ENCODE measurements around the gene CCDC88B.

CCDC88B gene

DNA sequence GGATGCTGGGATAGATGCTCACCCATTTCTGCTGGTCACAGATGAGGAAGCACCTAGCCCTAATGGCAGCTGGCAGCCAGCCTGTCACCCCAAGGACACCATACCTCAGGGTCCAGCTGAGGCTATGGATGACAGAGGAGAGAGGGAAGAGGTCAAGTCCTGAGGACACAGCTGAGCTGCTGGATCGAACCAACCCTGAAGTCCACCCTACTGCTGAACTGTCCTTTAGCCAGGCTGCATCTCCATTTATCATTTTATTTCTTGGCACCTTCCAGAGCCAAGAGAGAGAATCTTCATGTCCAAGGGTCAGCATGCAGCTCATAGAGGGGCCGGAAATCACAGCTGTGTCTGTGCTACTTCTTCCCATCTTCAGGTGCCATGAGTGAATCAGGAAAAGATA lies 49.8 kb downstream of the CCDC88B start:
- no peak for DNase-seq (ENCODE audit: low read depth, low spot score)
- no peak overlapping the region for H3K4me3 ChIP-seq (ENCODE audit: low read length)

DNA sequence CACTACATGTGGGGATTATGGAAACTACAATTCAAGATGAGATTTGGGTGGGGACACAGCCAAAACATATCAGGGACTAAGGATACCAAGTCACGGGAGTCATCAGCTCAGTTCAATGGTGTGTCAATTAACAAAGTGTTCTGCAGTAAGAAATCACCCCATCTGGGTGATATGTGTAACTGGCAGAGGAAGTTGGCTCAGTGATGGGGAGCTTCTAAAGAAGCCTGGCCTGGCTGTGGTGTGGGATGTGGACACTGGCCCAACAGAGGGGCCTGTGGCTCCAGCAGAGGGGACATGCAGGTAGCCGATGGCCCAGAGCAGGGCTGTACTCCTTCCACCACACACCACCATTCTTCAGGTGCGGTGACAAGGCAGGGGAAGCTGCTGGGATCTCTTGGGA lies 50.6 kb downstream of the CCDC88B start:
- no peak for DNase-seq (ENCODE audit: low read depth, low spot score)

DNA sequence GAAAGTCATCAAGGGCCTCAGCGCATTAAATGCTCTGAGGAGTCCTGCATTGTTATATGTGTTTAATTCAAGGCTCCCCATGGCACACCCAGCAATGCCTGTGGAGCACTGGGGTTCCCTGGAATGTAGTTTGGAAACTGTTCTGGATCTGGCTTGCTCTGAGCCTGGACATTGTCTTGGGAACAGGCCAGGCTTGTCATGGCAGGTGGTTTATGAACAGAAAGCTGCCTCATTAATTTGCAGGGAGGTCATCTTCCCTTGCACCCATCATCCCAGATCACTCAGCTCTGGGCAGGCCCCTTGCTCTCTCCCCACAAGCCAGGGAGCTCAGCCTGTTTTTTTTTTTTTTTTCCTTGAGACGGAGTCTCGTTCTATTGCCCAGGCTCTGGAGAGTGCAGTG lies 51.8 kb downstream of the CCDC88B start:
- H3K4me3 ChIP-seq (ENCODE audit: low read length) = no peak overlapping the region
- no peak for DNase-seq (ENCODE audit: low read depth, low spot score)

More for the DNA sequence above, 50.6 kb downstream of the CCDC88B start:
- H3K4me3 ChIP-seq (ENCODE audit: low read length) = no peak overlapping the region

DNA sequence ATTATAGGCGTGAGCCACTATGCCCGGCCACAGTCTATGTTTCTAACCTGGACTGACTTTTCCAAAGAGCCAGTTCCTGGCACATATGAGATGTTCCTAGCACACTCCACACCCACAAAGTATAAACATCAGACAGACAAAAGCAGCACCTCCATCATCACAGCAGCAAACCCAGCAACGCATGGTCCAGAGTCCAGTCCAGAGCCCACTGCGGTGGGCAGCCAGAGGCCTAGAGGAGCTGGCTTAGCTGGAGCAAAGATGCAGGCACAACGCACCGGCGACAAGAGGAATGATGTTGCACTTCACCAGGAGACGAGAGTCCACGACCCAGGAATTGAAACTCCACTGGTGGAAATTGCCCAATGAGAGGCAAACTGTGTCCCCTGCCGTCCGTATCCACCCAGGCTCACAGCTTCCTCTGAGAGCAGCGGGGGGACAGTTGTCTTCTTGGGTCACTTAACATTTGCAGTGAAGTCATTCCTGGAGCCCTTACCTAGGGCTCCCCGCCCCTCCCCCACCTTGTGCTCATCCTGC lies 55.6 kb downstream of the CCDC88B start:
- H3K4me3 ChIP-seq (ENCODE audit: low read length) = no peak overlapping the region
- no peak for DNase-seq (ENCODE audit: low read depth, low spot score)

DNA sequence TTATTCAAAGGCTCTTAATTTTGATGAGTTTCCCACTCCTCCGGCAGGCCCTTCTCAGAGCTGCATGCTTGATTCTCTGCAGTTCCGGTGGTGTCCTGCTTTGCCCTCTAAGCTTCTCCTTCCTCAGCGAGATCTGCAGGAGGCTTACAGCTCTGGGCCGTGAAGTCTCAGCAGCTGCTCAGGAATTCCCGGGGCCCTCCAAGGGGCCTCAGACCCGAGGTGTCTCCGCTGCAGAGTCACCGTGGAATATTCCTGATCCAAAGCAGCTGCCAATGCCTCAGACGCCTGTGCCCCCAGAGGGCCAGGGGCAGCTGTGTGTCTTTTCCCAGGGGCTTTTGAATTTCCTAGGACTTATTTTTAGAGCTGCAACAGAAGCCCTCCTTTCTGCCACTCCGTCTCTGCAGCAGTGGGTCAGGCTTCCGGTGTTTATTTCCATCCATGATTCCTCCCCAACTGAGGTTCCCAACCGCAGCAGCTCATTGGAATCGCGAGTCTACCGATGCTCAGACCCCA lies 56.1 kb downstream of the CCDC88B start:
- H3K4me3 ChIP-seq (ENCODE audit: low read length) = no peak overlapping the region
- DNase-seq (ENCODE audit: low read depth, low spot score) = no peak

DNA sequence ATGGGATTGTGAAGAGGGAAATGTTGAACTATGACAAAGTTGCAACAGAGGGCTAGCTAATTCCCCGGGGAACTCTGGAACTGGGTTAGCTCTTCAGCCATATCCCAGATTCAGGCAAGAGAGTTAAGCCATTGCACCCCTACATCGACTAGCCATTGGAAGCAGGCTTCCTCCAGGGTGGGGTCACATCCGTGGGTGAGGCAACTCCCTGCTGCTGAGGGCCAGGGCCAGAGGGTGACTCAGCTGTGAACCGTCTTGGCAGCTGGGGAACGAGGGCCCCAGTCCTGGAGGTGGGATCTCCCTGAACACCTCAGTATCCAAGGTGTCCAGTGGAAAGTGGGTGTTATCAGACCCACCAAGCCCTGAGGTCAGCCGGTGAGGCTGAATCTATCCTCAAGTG lies 60.1 kb downstream of the CCDC88B start:
- H3K4me3 ChIP-seq (ENCODE audit: low read length) = no peak overlapping the region
- no peak for DNase-seq (ENCODE audit: low read depth, low spot score)

DNA sequence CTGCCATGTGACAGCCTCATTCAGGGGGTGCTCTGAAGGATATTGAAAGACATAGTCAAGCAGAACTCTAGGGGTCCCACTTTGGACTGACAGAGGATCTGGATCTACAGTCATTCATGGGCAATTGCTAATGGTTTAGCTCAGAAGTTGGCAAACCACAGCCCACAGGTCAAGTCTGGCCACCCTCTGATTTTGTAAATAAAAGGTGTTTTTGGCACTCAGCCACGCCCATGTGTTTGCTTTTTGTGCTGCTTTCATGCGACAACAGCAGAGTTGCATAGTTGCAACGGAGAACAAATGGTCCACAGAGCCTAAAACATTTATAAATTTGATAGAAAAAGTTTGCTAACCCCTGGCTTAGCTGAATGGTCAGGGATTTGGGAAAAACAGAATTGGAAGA lies 60.7 kb downstream of the CCDC88B start:
- no peak overlapping the region for H3K4me3 ChIP-seq (ENCODE audit: low read length)
- no peak for DNase-seq (ENCODE audit: low read depth, low spot score)

DNA sequence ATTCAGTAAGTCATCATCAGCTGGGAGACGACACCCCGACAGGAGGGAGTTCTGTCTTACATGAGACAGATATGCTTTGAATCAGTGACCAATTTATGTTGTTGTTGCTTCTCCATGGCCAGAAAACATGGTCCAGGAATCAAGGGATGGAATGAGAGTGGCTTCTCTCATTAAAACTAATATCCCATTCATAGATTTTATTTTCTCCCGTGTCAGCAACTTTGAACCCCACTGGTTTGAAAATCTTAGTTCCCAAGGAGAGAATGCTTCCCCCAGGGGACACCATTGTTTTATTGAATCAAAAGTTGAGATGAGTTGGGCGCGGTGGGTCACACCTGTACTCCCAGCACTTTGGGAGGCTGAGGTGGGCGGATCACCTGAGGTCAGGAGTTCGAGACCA lies 61.8 kb downstream of the CCDC88B start:
- no peak overlapping the region for H3K4me3 ChIP-seq (ENCODE audit: low read length)
- no peak for DNase-seq (ENCODE audit: low read depth, low spot score)

DNA sequence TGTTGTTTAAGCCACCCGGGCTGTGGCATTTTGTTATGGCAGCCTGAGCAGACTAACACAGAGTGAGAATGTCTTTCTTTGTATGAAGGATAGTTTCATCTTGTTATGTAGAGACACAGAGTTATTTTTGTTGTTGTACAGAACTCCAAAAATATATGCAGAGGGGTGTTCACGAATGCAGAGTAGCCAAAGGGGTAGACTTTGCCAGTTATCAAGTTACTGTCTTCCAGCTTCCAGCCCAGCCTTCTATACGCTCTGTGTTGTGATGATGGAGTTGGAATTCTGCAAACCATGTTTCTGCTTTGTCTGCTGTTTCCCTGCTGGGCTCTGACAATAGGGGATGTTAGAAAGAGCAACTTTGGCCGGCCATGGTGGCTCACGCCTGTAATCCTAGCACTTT lies 63.1 kb downstream of the CCDC88B start:
- no peak for DNase-seq (ENCODE audit: low read depth, low spot score)
- no peak overlapping the region for H3K4me3 ChIP-seq (ENCODE audit: low read length)

DNA sequence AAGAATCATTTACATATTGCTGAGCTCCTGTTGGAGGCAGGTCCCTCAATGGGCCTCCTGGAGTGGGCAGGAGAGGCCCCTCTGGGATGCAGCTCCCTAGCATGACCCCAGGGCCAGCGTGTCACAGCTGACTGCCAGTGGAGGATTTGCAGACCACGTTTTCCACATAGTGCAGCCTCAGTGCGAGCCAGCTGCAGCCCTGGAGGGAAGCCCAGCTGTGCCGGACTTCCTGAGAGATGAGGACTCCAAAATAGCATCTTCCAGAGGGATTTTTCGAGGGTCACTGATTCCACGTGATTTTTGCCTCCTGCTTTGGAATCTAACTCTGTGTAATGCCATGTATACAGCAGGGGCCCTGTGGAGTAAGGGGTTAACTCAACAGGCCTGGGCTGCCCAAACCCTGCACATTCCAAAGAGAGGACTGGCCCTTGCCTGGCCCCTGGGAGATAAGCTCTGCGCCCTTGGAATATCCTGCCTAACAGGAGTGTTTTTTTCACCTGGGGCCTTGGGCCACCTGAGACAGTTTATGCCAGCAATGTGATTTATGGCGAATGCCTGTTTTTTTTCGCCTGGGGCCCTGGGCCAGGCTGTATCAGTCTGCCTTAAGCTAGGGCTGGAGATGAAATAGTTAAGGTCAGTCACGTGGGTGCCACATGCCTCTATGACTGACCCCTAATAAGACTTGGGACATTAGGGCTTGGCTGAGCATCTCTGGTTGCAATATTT lies 66.4 kb downstream of the CCDC88B start:
- DNase-seq (ENCODE audit: low read depth, low spot score) = no peak
- H3K4me3 ChIP-seq (ENCODE audit: low read length) = no peak overlapping the region

All from Jurkat, Clone E6-1 (cell line).